Measurements from ENCODE around the gene DNAJB4. TPM values are rescaled to one million over a fixed set of nuclear protein-coding genes. Genes with fewer than 3 reads are reported as not detected.

DNAJB4 gene
- total and polyA plus RNA-seq, 2 donors (not counting 1 experiment from before 2014, with no cell fraction given): 3.6 to 17.0 TPM

DNA sequence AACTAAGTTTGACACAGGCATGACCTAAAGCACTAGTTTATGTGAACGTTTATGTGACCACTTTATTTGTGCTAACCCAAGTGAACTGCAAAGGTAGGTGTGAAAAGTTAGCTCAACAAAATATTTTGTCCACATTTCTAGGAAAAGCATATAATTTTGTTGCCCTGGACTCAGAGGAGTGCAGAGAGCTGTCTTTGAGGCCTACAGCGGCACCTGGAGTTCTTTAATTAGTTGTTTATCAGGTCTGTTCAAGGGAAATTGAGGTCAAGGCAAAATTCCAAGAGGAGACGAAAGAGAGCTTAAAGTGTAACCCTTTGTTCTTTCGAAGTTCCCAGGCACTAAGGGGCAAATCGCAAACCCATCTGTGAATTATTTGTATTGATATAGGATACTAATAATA lies 42.4 kb downstream of the DNAJB4 start:
- Histone ChIP-seq H3K36me3 (replicated peaks in 1 of 2; ENCODE audit: control extremely low read depth in 1 of 2, control insufficient read depth in 1 of 2, extremely low read depth in 1 of 2, insufficient read depth in 2 of 2, low read length in 1 of 2) (no peaks in the 10 kb centered on the region), H2AFZ (ENCODE audit: insufficient read depth, low read depth, low read length, poor library complexity, severe bottlenecking) (no peak overlapping the region), H3K4me1 (ENCODE audit: control insufficient read depth in 2 of 2, insufficient read depth in 2 of 2, low read length in 2 of 2) (peaks cover 19 to 24% of the 10 kb centered on the region in 2 donors), H3K79me2 (ENCODE audit: control insufficient read depth, insufficient read depth, low read length) (no peaks in the 10 kb centered on the region), H3K4me2 (replicated peaks; ENCODE audit: low read depth, low read length, poor library complexity, severe bottlenecking) (no peak overlapping the region), H3K27me3 (replicated peaks in 1 of 4; ENCODE audit: control extremely low read depth in 1 of 4, control insufficient read depth in 3 of 4, insufficient read depth in 4 of 4, low read length in 3 of 4) (peaks cover 0 to 38% (median 35%) of the 10 kb centered on the region in 4 experiments), H4K20me1 (ENCODE audit: control insufficient read depth, insufficient read depth, low read length, poor library complexity, severe bottlenecking) (no peaks in the 10 kb centered on the region), H3K27ac (ENCODE audit: low read length in 2 of 2) (no peak overlapping the region), H3K9me3 (ENCODE audit: control extremely low read depth in 1 of 3, control insufficient read depth in 2 of 3, insufficient read depth in 1 of 3, low read length in 2 of 3) (peaks cover 0 to 4% (median 0%) of the 10 kb centered on the region in 3 donors), H3K9ac (ENCODE audit: low read length) (no peak overlapping the region), H3K4me3 (ENCODE audit: control extremely low read depth in 1 of 5, extremely low read depth in 1 of 5, insufficient read depth in 1 of 5, low read depth in 2 of 5, low read length in 4 of 5) (no peak overlapping the region)
- TF ChIP-seq CTCF (IDR thresholded peaks at IDR 0.05) (no peak), EZH2 (IDR thresholded peaks at IDR 0.05; ENCODE audit: borderline replicate concordance, insufficient read depth, low read depth, low read length, poor library complexity, severe bottlenecking) (no peak)
- intact Hi-C loops (cut with micrococcal nuclease): no loop called here
- WGBS (ENCODE audit: insufficient coverage): 100% methylated on average over 1 of the region's 5 CpGs
- ChIA-PET POLR2A (no interaction called here), CTCF (no interaction called here)
- no peaks in the 10 kb centered on the region for H3K9me3 Mint-ChIP-seq (ENCODE audit: insufficient read depth)
- peak overlapping the region; percentile 83 for H3K4me3 Mint-ChIP-seq
- H3K4me1 Mint-ChIP-seq: peaks cover 20% of the 10 kb centered on the region
- ATAC-seq (ENCODE audit: low read depth) (no peak), DNase-seq (no peak)
- peaks cover 53% of the 10 kb centered on the region for H3K27me3 Mint-ChIP-seq
- H3K27ac Mint-ChIP-seq: no peak overlapping the region

GRCh38 chr1:78047631-78048030 lies 42.9 kb downstream of the DNAJB4 start:
- peaks cover 54% of the 10 kb centered on the region for H3K27me3 Mint-ChIP-seq
- no peak overlapping the region for H3K4me2 ChIP-seq (replicated peaks; ENCODE audit: low read depth, low read length, poor library complexity, severe bottlenecking)
- H3K27ac ChIP-seq (ENCODE audit: low read length in 2 of 2): no peak overlapping the region
- peaks cover 20% of the 10 kb centered on the region for H3K4me1 Mint-ChIP-seq
- ATAC-seq (ENCODE audit: low read depth): no peak
- H3K27ac Mint-ChIP-seq: no peak overlapping the region
- CTCF ChIA-PET: no interaction called here
- H3K79me2 ChIP-seq (ENCODE audit: control insufficient read depth, insufficient read depth, low read length): no peaks in the 10 kb centered on the region
- intact Hi-C loops (cut with micrococcal nuclease): no loop called here
- POLR2A ChIA-PET: no interaction called here
- TF ChIP-seq CTCF (IDR thresholded peaks at IDR 0.05) (no peak), EZH2 (IDR thresholded peaks at IDR 0.05; ENCODE audit: borderline replicate concordance, insufficient read depth, low read depth, low read length, poor library complexity, severe bottlenecking) (no peak)
- H2AFZ ChIP-seq (ENCODE audit: insufficient read depth, low read depth, low read length, poor library complexity, severe bottlenecking): no peak overlapping the region
- no peak overlapping the region for H3K9ac ChIP-seq (ENCODE audit: low read length)
- H3K4me1 ChIP-seq (ENCODE audit: control insufficient read depth in 2 of 2, insufficient read depth in 2 of 2, low read length in 2 of 2): peaks cover 19 to 24% of the 10 kb centered on the region in 2 donors
- no peaks in the 10 kb centered on the region for H3K9me3 Mint-ChIP-seq (ENCODE audit: insufficient read depth)
- peaks cover 0 to 38% (median 35%) of the 10 kb centered on the region in 4 experiments for H3K27me3 ChIP-seq (replicated peaks in 1 of 4; ENCODE audit: control extremely low read depth in 1 of 4, control insufficient read depth in 3 of 4, insufficient read depth in 4 of 4, low read length in 3 of 4)
- peaks cover 0 to 4% (median 0%) of the 10 kb centered on the region in 3 donors for H3K9me3 ChIP-seq (ENCODE audit: control extremely low read depth in 1 of 3, control insufficient read depth in 2 of 3, insufficient read depth in 1 of 3, low read length in 2 of 3)
- no peaks in the 10 kb centered on the region for H4K20me1 ChIP-seq (ENCODE audit: control insufficient read depth, insufficient read depth, low read length, poor library complexity, severe bottlenecking)
- no peak for DNase-seq
- H3K36me3 ChIP-seq (replicated peaks in 1 of 2; ENCODE audit: control extremely low read depth in 1 of 2, control insufficient read depth in 1 of 2, extremely low read depth in 1 of 2, insufficient read depth in 2 of 2, low read length in 1 of 2): no peaks in the 10 kb centered on the region
- peak overlapping the region; percentile 13 for H3K4me3 Mint-ChIP-seq
- H3K4me3 ChIP-seq (ENCODE audit: control extremely low read depth in 1 of 5, extremely low read depth in 1 of 5, insufficient read depth in 1 of 5, low read depth in 2 of 5, low read length in 4 of 5): no peak overlapping the region
- WGBS (ENCODE audit: insufficient coverage): no CpG with 5 or more reads among the region's 3 CpGs

Measured in B cell (primary cell).